ENCODE measurements around the gene MMP28.

Gene MMP28

DNA sequence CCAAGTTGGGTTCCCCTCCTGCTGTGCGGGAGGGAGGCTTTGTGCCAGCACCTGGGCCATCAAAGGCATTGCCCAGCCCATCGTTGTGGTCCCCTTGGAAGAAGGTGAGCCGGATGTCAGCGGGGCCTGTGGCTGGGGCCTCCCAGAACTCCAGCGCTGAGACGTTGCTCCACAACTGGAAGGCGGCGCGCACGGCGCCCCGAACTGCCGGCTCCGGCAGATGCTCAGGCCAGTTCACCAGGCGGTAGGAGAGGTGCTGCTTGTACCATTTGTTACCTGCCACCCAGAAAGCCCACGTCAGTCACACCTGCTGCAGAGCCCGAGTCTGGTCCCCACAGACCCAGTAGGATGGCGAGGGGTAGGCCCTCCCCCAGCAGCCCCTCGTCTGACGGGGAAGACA, 22.3 kb downstream of the MMP28 start:
- peaks cover 15% of the 10 kb centered on the region for H3K36me3 ChIP-seq (ENCODE audit: low read depth)
- no peak for TF ChIP-seq CTCF (IDR thresholded peaks at IDR 0.05; ENCODE audit: poor library complexity, severe bottlenecking)
- no peak for ATAC-seq (ENCODE audit: low read depth)
- no peak overlapping the region for H3K4me3 ChIP-seq (ENCODE audit: severe bottlenecking)
- H3K27me3 ChIP-seq (ENCODE audit: insufficient read depth, poor library complexity, severe bottlenecking), result no peaks in the 10 kb centered on the region
- H3K9me3 ChIP-seq (ENCODE audit: severe bottlenecking), result no peaks in the 10 kb centered on the region
- no peak overlapping the region for H3K27ac ChIP-seq (ENCODE audit: poor library complexity, severe bottlenecking)
- DNase-seq (ENCODE audit: low spot score), result no peak
- peaks cover 16% of the 10 kb centered on the region for H3K4me1 ChIP-seq (ENCODE audit: insufficient read depth, poor library complexity, severe bottlenecking)

- peak; percentile 30 for TF ChIP-seq CTCF (IDR thresholded peaks at IDR 0.05; ENCODE audit: poor library complexity, severe bottlenecking)
- no peak for DNase-seq (ENCODE audit: low spot score)
- Histone ChIP-seq H3K27me3 (ENCODE audit: insufficient read depth, poor library complexity, severe bottlenecking) (no peaks in the 10 kb centered on the region), H3K4me1 (ENCODE audit: insufficient read depth, poor library complexity, severe bottlenecking) (peaks cover 6% of the 10 kb centered on the region), H3K36me3 (ENCODE audit: low read depth) (no peaks in the 10 kb centered on the region), H3K4me3 (ENCODE audit: severe bottlenecking) (no peak overlapping the region), H3K27ac (ENCODE audit: poor library complexity, severe bottlenecking) (no peak overlapping the region), H3K9me3 (ENCODE audit: severe bottlenecking) (no peaks in the 10 kb centered on the region)
- no peak for ATAC-seq (ENCODE audit: low read depth)
These were observed 25.4 kb downstream of the MMP28 start for GRCh38 chr17:35769895-35770486.

DNA sequence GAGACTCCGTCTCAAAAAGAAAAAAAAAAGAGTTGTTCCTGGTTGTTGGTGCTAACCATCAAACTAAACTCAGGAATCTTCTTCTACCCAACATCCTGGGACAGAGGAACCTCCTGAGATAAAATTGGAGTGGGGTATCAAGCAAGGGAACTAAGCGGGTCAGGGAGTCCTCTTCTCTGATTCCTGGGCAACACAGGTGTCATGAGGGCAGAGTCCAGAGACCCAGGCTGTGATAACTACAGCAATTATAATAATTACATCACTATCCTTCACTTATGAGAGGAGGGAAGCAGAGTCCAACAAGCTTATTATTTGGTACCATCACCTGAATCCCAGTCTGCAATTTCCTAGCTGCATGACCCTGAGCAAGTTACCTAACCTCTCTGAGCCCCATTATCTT, 26.6 kb downstream of the MMP28 start:
- Histone ChIP-seq H3K27ac (ENCODE audit: poor library complexity, severe bottlenecking) (no peak overlapping the region), H3K27me3 (ENCODE audit: insufficient read depth, poor library complexity, severe bottlenecking) (no peaks in the 10 kb centered on the region), H3K36me3 (ENCODE audit: low read depth) (no peaks in the 10 kb centered on the region), H3K9me3 (ENCODE audit: severe bottlenecking) (no peaks in the 10 kb centered on the region), H3K4me3 (ENCODE audit: severe bottlenecking) (no peak overlapping the region), H3K4me1 (ENCODE audit: insufficient read depth, poor library complexity, severe bottlenecking) (no peaks in the 10 kb centered on the region)
- no peak for TF ChIP-seq CTCF (IDR thresholded peaks at IDR 0.05; ENCODE audit: poor library complexity, severe bottlenecking)
- ATAC-seq (ENCODE audit: low read depth) (no peak), DNase-seq (ENCODE audit: low spot score) (no peak)

GRCh38 chr17:35766903-35767510, 28.4 kb downstream of the MMP28 start:
- Histone ChIP-seq H3K27ac (ENCODE audit: poor library complexity, severe bottlenecking) (no peak overlapping the region), H3K4me3 (ENCODE audit: severe bottlenecking) (no peak overlapping the region), H3K9me3 (ENCODE audit: severe bottlenecking) (no peaks in the 10 kb centered on the region), H3K27me3 (ENCODE audit: insufficient read depth, poor library complexity, severe bottlenecking) (no peaks in the 10 kb centered on the region), H3K36me3 (ENCODE audit: low read depth) (no peaks in the 10 kb centered on the region), H3K4me1 (ENCODE audit: insufficient read depth, poor library complexity, severe bottlenecking) (no peaks in the 10 kb centered on the region)
- DNase-seq (ENCODE audit: low spot score), result no peak
- peak; percentile 77 for TF ChIP-seq CTCF (IDR thresholded peaks at IDR 0.05; ENCODE audit: poor library complexity, severe bottlenecking)
- peak; percentile 19; the same call in 1 of the 3 replicates for ATAC-seq (ENCODE audit: low read depth)

- Histone ChIP-seq H3K9me3 (ENCODE audit: severe bottlenecking) (no peaks in the 10 kb centered on the region), H3K27me3 (ENCODE audit: insufficient read depth, poor library complexity, severe bottlenecking) (no peaks in the 10 kb centered on the region), H3K4me1 (ENCODE audit: insufficient read depth, poor library complexity, severe bottlenecking) (no peaks in the 10 kb centered on the region), H3K36me3 (ENCODE audit: low read depth) (no peaks in the 10 kb centered on the region), H3K27ac (ENCODE audit: poor library complexity, severe bottlenecking) (no peak overlapping the region), H3K4me3 (ENCODE audit: severe bottlenecking) (no peak overlapping the region)
- no peak for TF ChIP-seq CTCF (IDR thresholded peaks at IDR 0.05; ENCODE audit: poor library complexity, severe bottlenecking)
- DNase-seq (ENCODE audit: low spot score) (no peak), ATAC-seq (ENCODE audit: low read depth) (no peak)
These were observed 29.0 kb downstream of the MMP28 start for GRCh38 chr17:35766489-35766877.
